Measurements from ENCODE around the gene CYBC1.

CYBC1 gene

GRCh38 chr17:82407255-82407654 is 43.3 kb downstream of the CYBC1 start:
- no peak for DNase-seq

GRCh38 chr17:82406131-82406671 is 44.4 kb downstream of the CYBC1 start:
- DNase-seq = no peak

GRCh38 chr17:82405051-82405450 is 45.5 kb downstream of the CYBC1 start:
- DNase-seq = no peak

GRCh38 chr17:82403662-82404660 is 46.6 kb downstream of the CYBC1 start:
- no peak for DNase-seq

GRCh38 chr17:82402865-82403264 is 47.7 kb downstream of the CYBC1 start:
- DNase-seq = no peak

GRCh38 chr17:82400830-82401229 is 49.7 kb downstream of the CYBC1 start:
- DNase-seq = peak; percentile 74

- DNase-seq = no peak
These were observed 50.3 kb downstream of the CYBC1 start for GRCh38 chr17:82400206-82400605.

- no peak for DNase-seq
These were observed 50.9 kb downstream of the CYBC1 start for GRCh38 chr17:82399601-82400101.

GRCh38 chr17:82399041-82399441 is 51.5 kb downstream of the CYBC1 start:
- no peak for DNase-seq

GRCh38 chr17:82397449-82398335 is 52.9 kb downstream of the CYBC1 start:
- no peak for DNase-seq

- no peak for DNase-seq
These were observed 53.7 kb downstream of the CYBC1 start for GRCh38 chr17:82396601-82397435.

- DNase-seq = no peak
These were observed 56.3 kb downstream of the CYBC1 start for GRCh38 chr17:82394278-82394677.

GRCh38 chr17:82392941-82393340 is 57.6 kb downstream of the CYBC1 start:
- DNase-seq = no peak
